ENCODE measurements around the gene ZNFX1.

Gene ZNFX1

GRCh38 chr20:49230021-49230420 lies 47.8 kb downstream of the ZNFX1 start:
- TF ChIP-seq TAF1 (IDR thresholded peaks at IDR 0.05; ENCODE audit: borderline replicate concordance, insufficient read depth, low read length), result no peak
- no peak for TF ChIP-seq POLR2AphosphoS5 (IDR thresholded peaks at IDR 0.05; ENCODE audit: low read depth, low read length)
- TF ChIP-seq REST (IDR thresholded peaks at IDR 0.05; ENCODE audit: insufficient read depth in 1 of 2, low read depth in 2 of 2, low read length in 2 of 2), result no peak
- TF ChIP-seq SIN3A (IDR thresholded peaks at IDR 0.05; ENCODE audit: borderline replicate concordance, insufficient read depth, low read length), result no peak
- TF ChIP-seq FOXP2 (optimal IDR thresholded peaks at IDR 0.05; ENCODE audit: borderline replicate concordance, extremely low read depth, extremely low read length, insufficient read depth), result no peak

- no peak for TF ChIP-seq REST (IDR thresholded peaks at IDR 0.05; ENCODE audit: insufficient read depth in 1 of 2, low read depth in 2 of 2, low read length in 2 of 2)
- no peak for TF ChIP-seq FOXP2 (optimal IDR thresholded peaks at IDR 0.05; ENCODE audit: borderline replicate concordance, extremely low read depth, extremely low read length, insufficient read depth)
- no peak for TF ChIP-seq POLR2AphosphoS5 (IDR thresholded peaks at IDR 0.05; ENCODE audit: low read depth, low read length)
- TF ChIP-seq TAF1 (IDR thresholded peaks at IDR 0.05; ENCODE audit: borderline replicate concordance, insufficient read depth, low read length), result no peak
- TF ChIP-seq SIN3A (IDR thresholded peaks at IDR 0.05; ENCODE audit: borderline replicate concordance, insufficient read depth, low read length), result no peak
These were observed 48.5 kb downstream of the ZNFX1 start for GRCh38 chr20:49229381-49229780.

GRCh38 chr20:49228676-49229075 lies 49.2 kb downstream of the ZNFX1 start:
- TF ChIP-seq SIN3A (IDR thresholded peaks at IDR 0.05; ENCODE audit: borderline replicate concordance, insufficient read depth, low read length) (no peak), REST (IDR thresholded peaks at IDR 0.05; ENCODE audit: insufficient read depth in 1 of 2, low read depth in 2 of 2, low read length in 2 of 2) (no peak)

- TF ChIP-seq REST (IDR thresholded peaks at IDR 0.05; ENCODE audit: insufficient read depth in 1 of 2, low read depth in 2 of 2, low read length in 2 of 2) (no peak), POLR2AphosphoS5 (IDR thresholded peaks at IDR 0.05; ENCODE audit: low read depth, low read length) (no peak), TAF1 (IDR thresholded peaks at IDR 0.05; ENCODE audit: borderline replicate concordance, insufficient read depth, low read length) (no peak), SIN3A (IDR thresholded peaks at IDR 0.05; ENCODE audit: borderline replicate concordance, insufficient read depth, low read length) (no peak), FOXP2 (optimal IDR thresholded peaks at IDR 0.05; ENCODE audit: borderline replicate concordance, extremely low read depth, extremely low read length, insufficient read depth) (no peak)
These were observed 52.0 kb downstream of the ZNFX1 start for GRCh38 chr20:49225896-49226295.

Measured in PFSK-1 (cell line).